GM21717 (cell line): Measurements from ENCODE around the gene PLCL2.
"Not testable (repeated sequence)": the region's sequence is repeated elsewhere in the genome, so short reads cannot be mapped to it uniquely, and the experiment has no call there.

Experiments used
- ATAC-seq: cut with Tn5 transposase; IDR thresholded peaks from one replicate; pipeline ENCODE4 v1.9.1; 2021; ENCODE audit warnings: mild to moderate bottlenecking, moderate library complexity; ENCODE audit not compliant: unreplicated experiment

PLCL2 gene

GRCh38 chr3:16950282-16950681 lies 65.5 kb downstream of the PLCL2 start:
- ATAC-seq: no peak

DNA sequence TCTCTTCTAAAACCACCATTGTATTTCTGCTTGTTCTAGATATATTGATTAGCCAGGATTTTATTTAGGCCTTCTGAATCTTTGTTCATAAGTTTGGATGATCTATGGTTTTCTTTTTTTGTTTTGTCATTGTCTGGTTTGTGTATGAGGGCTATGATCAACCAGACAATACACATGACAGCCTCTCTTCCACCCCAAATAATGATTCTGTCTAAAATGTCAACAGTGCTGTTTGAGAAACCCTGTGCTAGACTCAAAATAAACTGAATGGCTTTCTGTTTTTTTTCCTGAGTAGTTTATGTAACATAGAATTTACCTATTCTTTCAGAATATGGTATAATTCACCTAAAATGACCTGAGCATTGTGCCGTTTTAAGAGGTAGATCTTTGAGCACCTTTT lies 66.1 kb downstream of the PLCL2 start:
- no peak for ATAC-seq

DNA sequence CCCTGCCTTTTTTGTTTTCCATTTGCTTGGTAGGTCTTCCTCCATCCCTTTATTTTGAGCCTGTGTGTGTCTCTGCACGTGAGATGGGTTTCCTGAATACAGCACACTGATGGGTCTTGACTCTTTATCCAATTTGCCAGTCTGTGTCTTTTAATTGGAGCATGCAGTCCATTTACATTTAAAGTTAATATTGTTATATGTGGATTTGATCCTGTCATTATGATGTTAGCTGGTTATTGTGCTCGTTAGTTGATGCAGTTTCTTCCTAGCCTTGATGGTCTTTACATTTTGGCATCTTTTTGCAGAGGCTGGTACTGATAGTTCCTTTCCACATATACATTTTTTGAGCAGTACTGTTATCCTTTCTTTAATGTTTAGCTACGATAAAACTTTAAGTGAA lies 73.1 kb downstream of the PLCL2 start:
- not testable (repeated sequence) for ATAC-seq

DNA sequence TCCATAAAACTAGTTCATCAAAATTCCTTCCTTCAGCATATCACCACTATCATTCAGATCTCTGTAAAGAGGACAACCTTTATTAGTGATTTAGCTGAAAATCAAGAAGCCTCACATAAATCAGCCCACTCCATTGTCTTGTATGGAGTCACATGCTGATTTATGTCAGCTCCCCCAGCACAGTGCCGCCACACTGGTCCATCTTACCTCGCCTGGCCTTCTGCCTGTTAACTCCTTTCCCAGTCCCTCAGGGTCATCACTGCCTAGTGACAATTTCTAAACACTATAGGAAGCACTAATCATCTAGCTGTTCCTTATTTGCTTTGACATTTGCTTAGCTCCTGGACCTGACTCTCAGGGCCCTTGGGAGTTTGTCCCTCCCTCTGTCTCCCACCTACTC lies 75.4 kb downstream of the PLCL2 start:
- ATAC-seq: no peak

GRCh38 chr3:16961621-16962205 lies 77.0 kb downstream of the PLCL2 start:
- ATAC-seq: no peak

- no peak for ATAC-seq
Measured at GRCh38 chr3:16975083-16975482, 90.3 kb downstream of the PLCL2 start.

GRCh38 chr3:16978234-16978920 lies 93.6 kb downstream of the PLCL2 start:
- ATAC-seq: no peak

GRCh38 chr3:16978921-16979271 lies 94.1 kb downstream of the PLCL2 start:
- no peak for ATAC-seq

GRCh38 chr3:16979769-16980515 lies 95.2 kb downstream of the PLCL2 start:
- ATAC-seq: not testable (repeated sequence)

DNA sequence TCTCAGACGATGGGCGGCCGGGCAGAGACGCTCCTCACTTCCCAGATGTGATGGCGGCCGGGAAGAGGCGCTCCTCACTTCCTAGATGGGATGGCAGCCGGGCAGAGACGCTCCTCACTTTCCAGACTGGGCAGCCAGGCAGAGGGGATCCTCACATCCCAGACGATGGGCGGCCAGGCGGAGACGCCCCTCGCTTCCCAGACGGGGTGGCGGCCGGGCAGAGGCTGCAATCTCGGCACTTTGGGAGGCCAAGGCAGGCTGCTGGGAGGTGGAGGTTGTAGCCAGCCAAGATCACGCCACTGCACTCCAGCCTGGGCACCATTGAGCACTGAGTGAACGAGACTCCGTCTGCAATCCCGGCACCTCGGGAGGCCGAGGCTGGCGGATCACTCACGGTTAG lies 95.8 kb downstream of the PLCL2 start:
- ATAC-seq: not testable (repeated sequence)

- no peak for ATAC-seq
Measured at GRCh38 chr3:16982460-16982859, 97.7 kb downstream of the PLCL2 start.

DNA sequence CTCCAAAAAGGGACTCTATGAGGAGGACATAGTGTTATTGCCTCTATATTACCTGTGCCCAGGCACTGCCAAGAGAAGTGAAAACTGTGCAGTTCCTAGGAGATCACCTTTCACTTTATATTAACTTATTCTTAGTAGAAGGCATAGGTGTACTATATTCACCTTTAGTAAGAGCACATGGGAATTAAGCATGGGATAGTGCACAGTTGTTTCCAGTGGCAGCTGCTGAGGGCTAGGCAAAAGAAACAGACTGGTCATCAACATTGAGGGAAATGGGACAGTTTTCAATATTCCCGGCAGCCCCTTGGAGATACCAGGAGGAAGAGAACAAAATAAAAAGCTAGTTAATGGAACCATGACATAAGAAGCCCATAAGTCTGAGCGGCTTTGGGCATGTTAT lies 100.9 kb downstream of the PLCL2 start:
- ATAC-seq: no peak

GRCh38 chr3:16987141-16987540 lies 102.4 kb downstream of the PLCL2 start:
- ATAC-seq: no peak

GRCh38 chr3:16990163-16990562 lies 105.4 kb downstream of the PLCL2 start:
- no peak for ATAC-seq

- no peak for ATAC-seq
Measured at GRCh38 chr3:16992198-16992597, 107.4 kb downstream of the PLCL2 start.

- no peak for ATAC-seq
Measured at GRCh38 chr3:16993227-16993626, 108.5 kb downstream of the PLCL2 start.

GRCh38 chr3:16994854-16995525 lies 110.2 kb downstream of the PLCL2 start:
- ATAC-seq: no peak

DNA sequence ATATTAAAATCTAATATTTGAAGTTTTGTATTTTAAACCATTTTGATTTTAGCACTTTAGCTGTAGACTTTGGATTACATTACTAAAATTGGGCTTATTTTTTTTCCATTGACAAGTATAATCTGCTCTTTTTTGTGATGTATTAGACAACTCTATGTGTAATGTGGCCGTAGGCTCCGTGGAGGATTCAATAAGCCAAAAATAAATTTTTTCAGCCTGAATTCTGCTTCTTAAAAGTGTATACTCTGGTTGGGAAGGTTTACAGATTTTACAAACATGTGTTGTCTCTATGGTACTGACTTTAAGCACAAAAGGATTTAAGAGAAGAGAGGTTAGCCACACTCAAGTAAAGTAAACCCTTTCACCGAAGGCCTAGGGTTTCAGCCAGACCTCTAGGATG lies 110.8 kb downstream of the PLCL2 start:
- no peak for ATAC-seq

DNA sequence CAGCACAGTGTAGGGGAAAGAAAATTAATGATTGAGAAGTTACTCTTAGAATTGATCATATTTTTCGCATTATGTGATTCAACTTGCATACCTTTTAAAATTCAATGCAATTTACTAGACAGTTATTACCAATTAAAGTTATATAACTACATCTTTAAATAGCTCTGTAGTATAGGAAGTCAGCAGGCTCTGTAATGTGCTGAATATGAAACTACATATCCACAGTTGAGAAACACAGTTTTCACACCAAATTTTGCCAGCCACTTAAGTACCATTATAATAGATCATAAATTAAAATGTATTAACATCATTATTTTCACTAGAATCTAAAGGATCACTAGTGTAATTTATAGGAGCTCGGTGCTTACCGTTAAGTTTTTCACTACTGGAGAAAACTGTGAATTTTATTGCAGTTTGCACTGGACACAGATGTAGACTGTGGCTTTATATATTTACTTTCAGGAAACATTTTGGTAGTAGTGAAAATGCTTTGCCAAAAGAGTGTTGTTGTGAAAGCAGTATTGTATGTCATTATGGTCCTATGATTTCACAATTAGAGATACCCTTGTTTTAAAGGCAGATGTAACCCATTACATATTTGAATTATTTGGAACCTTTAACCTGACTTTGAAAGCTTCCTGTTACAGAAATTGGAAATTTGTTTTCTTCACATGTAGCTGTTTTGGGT lies 113.6 kb downstream of the PLCL2 start:
- ATAC-seq: no peak

GRCh38 chr3:16999161-16999560 lies 114.4 kb downstream of the PLCL2 start:
- ATAC-seq: no peak

DNA sequence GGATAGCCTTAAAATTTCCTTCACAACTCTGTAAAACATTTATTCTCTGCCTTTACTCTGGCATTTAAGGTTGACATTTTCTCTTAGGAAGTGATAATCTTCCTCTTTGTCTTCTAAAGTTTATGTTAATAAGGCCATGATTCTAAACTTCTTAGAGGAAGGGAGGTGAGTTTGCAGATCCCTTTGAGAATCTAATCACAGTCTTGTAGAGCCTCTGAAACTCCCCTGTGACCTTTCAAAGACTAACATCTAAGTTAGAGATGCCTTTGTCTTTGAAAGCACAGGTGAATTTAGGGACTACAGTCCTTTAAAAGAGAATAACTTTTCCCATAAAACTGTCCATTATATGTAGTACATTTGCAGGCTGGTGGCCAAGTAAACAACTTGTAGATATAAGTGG lies 115.1 kb downstream of the PLCL2 start:
- no peak for ATAC-seq
